GM18502 (cell line): Measurements from ENCODE around the gene RFC5.

ENCODE experiments used
- ATAC-seq: cut with Tn5 transposase; IDR thresholded peaks from one replicate; pipeline ENCODE4 v1.9.1; 2021; ENCODE audit warnings: mild to moderate bottlenecking; ENCODE audit not compliant: unreplicated experiment, poor library complexity

RFC5 gene

DNA sequence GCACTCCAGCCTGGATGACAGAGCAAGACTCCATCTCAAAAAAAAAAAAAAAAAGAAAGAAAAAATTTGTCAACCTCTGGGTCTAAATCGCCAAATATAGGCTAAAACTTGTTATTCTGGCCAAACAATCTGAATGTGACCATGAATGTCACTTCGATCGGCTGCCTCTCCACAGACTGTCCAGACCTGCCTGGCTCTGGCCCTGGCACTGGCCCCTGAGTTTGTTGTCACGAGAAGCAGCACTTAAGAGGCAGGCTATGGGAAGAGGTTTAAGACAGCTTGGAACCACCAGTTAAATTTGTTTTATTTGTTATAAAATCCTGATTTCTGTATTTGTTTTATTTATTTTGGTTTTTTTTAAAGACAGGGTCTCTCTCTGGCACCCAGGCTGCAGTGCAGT is 29.9 kb downstream of the RFC5 start:
- no peak for ATAC-seq

DNA sequence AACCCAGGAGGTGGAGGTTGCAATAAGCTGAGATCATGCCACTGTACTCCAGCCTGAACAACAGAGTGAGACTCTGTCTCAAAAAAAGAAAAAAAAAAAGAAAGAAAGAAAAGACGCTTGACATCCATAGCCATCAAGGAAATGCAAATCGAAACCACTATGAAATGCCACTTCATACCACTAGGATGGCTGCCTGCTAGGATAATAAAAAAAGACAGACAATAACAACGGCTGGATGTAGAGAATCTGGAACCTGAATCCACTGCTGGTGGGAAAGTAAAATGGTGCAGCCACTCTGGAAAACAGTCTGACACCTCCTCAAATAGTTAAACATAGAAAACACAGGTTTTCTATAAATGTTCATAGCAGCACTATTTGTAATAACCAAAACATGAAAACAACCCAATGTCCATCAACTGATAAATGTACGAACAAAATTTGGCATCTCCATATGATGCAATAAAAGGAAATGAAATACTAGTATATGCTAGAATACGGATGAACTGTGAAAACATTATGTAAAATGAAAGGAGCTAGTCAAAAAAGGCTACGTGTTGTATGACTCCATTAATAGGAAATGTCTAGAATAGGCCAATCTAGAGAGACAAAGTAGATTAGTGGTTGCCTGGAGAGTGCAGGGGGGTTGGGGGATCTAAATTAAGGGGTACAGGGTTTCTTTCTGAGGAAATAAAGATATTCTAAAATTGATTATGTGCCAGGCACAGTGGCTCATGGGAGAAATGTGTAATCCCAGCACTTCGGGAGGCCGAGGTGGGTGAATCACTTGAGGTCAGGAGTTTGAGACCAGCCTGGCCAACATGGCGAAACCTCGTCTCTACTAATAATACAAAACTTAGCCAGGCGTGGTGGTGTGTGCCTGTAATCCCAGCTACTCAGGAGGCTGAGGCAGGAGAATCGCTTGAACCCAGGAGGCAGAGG is 34.7 kb downstream of the RFC5 start:
- ATAC-seq = no peak

DNA sequence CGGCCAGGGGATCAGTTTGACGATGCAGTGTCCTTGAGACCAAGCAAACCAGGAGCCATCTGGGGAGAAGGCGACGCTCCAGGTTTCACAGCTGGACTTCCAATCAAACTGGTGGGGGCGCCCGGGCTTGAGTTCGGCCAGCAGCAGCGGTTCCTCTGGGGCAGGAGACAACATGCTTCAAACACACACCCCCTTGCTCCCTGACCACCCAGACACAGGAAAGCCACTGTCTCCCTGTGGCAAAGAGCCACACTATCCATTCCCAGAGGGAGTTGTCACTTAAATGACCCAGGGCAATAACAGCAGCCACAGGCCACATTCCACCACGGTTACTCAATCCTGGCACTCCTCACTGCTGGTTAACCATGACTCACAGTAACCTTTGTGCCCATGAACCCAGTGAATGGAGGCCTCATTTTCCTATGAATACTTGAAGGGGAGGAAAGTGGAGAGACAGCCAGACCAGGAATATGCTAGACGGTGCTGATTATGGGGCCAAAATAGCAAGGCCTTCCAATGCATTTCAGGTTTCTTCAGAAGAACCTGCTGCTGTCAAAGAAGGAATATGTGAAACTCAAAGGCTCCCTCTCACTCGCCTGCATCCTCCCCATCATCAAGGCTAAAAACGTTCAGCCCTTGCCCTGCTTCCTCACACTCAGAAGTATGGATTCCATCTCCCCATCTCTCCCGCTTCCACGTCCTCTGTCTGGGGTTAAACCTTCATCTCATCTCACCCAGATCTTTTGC is 36.0 kb downstream of the RFC5 start:
- no peak for ATAC-seq

DNA sequence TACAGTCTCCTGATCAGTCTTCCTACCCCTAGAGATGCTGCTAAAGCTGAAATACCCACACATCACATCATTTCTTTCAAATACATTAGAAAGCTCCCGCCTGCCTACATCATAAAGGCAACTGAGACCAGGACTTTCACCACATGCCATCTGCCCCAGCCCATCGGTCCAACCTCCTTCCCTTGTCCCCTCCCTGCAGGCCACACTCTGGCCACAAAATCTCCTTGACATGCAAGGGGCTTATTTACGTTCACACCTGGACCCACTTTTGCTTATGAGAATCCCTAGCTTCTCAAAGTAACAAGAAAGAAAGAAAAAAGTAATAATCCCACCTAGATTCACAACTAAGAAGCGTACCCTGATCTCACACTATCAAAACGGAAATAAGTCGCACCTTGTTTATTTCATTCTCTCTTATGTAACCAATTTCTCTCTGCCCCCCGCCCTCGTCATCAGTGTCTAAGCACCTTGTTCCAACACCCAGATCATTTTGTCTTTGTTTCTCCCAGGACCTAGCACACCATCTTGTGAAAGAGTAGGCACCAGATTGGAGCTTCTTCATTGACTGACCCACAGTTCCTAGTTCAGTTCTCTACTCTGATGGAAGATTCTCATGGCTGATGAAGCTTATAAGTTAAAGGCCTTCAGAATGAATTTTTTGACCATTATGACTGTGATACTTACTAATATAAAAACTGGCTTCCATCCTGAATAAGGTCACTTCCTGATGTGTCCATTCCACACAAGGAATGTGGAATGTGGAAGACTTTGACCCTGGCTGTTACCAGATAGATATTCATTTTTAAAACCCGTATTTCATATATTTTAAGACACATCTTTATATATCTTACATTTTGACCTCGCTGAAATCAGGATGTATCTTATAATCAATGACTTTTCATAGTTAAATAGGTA is 36.8 kb downstream of the RFC5 start:
- no peak for ATAC-seq

DNA sequence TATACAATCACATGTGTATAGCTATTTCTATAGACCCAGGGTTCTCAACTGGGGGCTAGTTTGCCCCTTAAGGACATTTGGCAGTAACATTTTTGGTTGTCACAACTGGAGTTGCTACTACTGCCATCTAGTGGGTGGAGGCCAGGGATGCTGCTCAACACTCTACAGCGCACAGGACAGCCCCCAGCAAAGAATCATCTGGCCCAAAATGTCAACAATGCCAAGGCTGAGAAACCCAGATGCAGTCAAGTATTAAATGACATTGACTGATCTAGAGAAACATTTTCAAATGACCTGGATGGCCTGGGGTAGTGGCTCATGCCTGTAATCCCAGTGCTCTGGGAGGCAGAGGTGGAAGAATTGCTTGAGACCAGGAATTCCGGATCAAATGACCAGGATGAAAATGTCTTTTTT is 38.6 kb downstream of the RFC5 start:
- no peak for ATAC-seq

DNA sequence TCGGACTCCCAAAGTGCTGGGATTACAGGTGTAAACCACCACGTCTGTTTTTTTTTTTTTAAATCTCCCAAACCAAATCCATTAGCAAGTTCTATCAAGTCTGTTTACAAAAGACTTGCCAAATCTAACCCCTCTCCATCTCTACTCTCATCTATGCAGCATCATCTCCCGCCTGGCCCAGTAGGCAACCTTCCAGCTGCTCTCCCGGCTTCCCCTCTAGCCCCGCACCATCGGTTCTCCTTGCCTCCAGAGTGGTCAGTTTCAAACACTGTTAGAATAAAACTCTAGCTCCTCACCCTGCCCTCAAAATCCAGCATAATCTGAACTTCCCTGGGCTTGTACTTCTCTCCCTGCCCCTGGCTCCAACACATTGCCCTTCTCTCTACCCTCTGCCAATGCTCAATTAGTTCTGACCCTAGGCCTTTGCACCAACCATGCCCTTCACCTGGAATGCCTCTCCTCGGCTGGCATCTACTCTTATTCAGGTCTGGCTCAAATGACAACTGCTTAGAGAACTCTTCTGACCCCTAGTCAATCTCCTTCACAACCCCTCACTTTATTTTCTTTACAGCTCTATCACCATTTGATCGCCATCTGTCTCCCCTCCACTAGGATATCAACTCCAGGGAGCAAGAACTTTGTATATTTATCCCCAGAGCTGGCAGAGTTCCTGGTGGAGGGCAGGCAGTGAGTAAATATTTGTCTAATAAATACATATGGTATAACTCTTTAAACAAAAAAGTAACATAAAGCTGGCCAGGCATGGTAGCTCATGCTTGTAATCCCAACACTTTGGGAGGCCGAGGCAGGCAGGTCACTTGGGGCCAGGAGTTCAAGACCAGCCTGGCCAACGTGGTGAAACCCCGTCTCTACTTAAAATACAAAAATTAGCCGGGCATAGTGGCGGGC is 39.6 kb downstream of the RFC5 start:
- no peak for ATAC-seq

DNA sequence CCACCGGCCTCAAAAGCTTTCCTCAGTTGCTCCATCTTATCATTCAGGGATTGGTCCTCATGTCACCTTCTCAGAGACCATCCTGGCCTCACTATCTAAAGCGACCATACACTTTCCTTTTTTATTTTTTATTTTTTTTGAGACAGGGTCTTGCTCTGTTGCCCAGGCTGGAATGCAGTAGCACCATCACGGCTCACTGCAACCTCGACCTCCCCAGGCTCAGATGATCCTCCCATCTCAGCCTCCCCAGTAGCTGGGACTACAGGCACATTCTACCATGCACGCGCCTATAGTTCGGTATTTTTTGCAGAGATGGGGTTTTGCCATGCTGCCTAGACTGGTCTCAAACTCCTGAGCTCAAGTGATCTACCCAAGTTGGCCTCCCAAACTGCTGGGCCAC is 41.7 kb downstream of the RFC5 start:
- no peak for ATAC-seq

DNA sequence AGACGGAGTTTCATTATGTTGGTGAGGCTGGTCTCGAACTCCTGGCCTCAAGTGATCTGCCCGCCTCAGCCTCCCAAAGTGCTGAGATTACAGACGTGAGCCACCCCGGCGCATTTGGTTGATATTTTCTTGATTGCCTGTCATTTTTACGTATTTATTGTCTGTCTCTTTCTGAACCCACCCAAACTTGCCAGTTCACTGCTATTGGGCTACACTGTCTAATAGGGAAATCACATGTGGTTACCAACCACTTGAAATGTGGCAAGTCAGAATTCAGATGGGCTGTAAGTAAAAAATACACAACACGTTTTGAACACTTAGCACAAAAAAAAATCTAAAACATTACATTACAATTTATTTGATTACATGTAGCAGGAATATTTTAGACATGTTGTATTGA is 42.4 kb downstream of the RFC5 start:
- ATAC-seq = no peak

DNA sequence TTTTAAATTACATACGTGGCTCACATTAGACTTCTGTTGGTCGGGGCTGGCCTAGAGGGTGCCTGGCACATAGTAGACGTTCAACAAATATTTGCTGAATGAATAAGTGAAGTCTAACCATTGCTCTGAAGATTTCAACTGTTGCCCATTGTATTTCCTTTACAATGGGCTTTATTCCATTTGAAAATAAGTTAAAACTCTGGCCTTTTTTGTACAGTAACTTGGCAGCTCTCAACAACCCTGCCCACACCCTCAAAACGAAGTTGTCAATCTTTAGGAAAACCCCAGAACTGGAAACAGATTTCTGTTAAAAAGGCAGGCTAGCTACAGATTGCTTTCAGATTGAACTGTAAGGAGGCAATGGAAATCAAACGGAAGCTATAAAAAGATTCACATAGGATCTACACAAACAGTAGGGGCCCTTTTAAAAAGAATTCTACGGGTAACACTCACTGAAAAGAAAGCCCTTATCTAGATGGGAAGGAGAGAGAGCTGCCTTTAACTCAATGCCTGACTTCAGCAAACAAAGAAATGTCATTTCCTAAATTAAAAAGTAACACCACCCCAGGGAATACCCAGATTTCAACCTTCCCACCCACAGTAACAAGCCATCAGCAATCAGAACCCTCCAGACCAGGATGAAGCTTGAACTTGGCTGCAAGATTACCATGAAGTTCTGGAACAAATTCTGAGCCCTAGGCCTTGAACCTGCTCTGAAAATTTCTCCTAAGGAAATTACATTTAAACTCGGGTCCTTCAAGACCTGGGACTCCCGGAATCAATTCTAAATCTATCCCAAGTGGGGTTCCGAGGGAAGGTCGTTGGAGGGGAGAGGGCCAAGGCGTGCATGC is 43.1 kb downstream of the RFC5 start:
- ATAC-seq = no peak

DNA sequence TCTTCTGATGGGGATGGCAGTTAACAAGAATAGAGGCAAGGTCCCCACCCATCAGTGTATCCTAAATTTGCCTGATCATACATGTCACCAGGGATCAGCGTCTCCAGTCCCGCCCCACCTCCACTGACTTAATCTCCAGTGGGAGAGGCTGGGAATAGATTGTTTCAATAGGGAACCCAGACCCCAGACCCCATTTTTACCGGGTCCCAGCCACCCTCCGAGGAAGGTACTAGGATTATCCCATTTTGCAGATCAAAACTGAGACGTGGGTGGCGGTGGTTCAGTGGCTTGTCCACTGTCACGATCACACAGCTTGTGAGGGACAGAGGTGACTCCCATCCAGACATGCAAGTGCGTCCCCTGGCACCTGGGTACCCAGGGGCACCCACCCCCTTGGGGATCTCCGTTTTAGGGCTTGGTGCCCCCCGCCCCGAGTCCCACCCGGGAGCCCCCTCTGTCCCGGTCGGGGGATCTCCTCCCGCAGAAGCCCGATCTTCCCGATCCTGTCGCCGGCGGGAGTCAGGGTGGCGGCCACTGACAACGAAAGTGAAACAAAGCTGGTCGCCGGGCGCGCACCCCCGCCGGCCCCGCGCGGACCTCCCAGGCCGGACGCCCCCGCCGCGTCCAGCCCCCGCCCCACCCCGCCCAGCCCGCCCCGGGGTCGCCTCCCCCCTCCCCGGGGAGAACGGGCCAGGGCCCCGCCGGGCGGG is 44.0 kb downstream of the RFC5 start:
- ATAC-seq = peak; percentile 42

DNA sequence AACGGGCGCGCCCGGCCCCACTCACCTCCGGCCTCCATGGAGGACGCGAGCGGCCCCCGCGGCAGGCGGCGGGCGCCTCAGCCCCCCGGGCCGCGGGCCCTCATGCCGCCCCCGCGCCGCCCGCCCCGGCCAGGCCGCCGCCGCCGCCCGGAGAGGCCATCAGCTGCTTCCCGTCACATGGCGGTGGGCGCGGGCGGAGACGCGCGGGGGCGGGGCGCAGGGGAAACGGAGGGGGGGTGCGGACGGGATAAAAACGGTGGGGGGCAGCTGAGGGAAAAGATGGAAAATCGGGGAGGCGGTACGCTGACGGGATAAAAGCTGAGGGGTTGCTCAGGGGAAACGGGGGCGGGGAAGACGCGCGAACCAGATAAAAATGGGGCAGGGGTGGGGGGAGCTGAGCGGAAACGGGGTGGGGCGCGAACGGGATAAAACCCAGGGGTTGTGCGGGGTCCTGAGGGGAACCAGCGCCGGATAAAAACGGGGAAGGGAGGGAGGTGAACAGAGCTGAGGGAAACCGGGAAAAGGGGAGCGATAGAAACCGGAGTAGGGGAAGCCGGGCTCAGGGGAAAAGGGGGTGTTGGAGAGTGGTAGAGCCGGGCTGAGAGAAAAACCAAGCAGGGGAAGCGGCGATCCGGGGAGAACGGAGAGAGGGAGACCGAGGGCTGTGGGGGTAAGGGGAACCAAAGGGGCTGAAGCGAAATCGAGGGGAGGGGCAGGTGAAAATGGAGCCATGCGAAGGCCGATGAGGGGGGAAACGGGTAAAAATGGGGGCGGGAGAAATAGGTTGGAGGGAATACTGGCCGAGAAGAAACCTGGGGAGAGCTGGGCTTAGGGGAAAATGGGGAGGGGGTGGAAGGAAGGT is 44.7 kb downstream of the RFC5 start, which contains the start of gene WSB2:
Gene WSB2, minus strand, starts transcription at position 169 of the 862 bp plus-strand sequence. Its CDS starts 131 bp downstream, at position 38.
- ATAC-seq = peak; percentile 42

DNA sequence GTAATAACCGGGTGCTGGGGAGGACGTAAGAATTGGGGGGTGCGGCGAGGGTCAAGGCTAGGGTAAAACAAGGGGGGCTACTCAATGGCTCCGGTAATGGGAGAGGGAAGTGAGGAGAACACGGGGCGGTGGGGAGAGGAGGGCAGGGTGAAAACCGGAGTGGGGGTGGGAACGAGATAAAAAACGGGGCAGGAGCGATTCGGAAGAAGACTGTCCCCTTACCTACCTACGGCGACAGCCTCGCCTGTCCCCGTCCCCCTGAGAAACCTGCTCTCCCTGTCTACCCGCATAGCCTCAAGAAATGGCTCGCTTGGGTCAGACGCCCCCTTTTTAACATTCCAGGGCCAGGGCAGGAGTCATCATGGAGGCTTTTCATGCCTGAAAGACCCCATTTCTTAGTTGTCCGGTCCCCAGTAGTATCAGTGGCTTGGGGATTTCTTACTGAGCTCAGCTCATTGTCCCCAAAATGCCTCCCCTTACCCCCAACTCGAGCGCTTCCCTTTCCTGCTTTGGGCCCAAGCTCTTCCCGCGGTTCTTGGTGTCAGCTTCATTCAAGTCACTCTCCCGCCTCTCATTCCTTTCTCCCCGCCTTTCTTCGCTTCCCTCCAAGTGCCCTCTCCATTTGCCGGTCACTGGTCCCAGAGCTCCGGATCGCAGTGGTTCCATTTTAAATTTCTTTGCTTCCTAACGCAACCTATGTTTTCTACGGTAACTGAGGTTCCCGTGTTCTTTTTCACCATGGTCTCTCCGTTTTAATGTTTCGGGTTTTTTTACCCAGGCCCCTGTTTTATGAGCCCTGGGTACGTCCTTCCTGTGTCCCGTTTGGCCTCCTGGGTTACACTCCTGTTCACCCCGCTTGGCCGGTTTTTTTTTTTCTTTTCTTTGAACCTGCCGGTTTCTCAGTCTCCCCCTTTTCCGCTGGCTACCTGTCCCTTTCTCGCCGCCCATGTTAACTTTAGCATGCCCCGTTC is 45.7 kb downstream of the RFC5 start:
- ATAC-seq = no peak

DNA sequence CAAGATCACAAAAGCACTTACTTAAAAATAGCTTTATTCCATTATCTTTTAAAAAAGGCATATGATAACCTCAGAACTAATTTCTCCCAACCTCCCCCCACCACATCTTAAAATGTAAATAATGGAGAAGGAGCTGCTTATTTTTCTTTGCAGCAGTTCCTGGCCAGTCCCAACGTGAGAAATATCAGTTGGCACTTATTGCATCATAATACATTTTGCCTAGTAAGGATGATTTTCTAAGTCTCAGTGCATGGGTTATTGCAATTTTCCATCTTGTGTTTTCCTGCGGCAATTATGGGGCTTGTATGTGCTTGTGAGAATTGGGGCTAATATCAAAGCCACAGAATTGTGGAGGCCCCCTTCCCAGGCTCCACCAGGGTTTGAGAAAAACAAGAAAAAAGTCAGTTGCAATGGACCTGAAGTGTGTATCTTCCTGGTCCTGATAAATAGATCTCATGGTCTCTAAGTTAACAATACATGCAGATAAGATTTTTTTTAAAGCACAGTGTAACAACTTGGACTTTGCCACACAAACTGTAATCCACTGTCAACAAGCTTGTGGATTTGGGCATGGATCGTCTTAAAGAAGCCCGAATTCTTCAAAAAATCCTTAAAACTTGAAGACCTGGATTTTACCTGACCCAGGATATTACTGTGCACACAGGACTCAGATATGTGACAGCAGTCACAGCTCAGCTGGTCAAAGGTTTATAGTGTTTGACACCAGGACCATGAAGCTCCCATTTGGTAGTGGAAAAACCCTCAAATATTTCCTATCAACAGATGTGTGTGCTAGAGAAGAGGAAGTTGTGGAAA is 47.3 kb downstream of the RFC5 start:
- no peak for ATAC-seq

DNA sequence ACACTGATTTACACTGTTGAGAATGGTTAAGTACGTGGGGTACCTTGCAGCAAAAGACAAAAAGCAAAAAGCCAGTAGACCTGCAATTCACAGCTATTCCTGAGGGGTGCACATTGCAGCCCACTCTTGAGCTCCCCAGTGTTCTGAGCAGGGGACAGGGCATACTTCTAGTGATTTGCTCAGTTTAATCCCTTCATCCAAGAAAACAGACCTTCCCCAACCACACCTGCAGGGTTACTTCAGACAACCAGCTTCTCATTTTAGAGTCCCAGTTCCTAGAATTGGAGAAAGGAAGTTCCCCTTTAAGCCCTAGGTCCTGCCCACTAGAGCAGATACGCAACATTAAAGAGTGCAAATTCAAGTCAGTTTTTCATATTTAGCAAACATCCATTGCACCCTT is 48.1 kb downstream of the RFC5 start:
- no peak for ATAC-seq

DNA sequence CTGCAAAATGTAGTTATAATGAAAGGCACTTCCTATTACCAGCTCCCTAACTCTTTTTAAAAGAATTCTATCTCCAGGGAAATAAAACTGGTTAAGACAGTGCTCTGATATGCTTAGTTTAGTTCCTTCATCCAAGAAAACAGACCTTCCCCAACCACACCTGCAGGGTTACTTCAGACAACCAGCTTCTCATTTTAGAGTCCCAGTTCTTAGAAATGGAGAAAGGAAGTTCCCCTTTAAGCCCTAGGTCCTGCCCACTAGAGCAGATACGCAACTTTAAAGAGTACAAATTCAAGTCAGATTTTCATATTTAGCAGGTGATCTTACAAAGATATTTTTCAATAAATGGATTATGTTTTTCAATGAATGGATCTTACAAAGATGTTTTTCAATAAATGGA is 48.9 kb downstream of the RFC5 start:
- ATAC-seq = no peak
